T-cell (primary cell): ENCODE data around the gene SCARB1. TPM values are rescaled to one million over a fixed set of nuclear protein-coding genes. Genes with fewer than 3 reads are reported as not detected.
"Not testable (repeated sequence)": the region's sequence is repeated elsewhere in the genome, so short reads cannot be mapped to it uniquely, and the experiment has no call there.

Source experiments
- ATAC-seq, 4 experiments: fragments of 200-7000 bp in 3 of 4; fragments of 150-1000 bp in 1 of 4; cut with Tn5 transposase; replicated peaks in 1 of 4; 1 replicate in 3 of 4; 2 replicates in 1 of 4; pipeline ENCODE4 v1.10.0; 2021; ENCODE audit warnings: moderate library complexity in 3 of 4, mild to moderate bottlenecking in 2 of 4, moderate number of reproducible peaks in 1 of 4
- CTCF ChIA-PET, 2 donors: fragments of 300-600 bp; sonication (Branson Sonifier 250); formaldehyde crosslinking; loops; one replicate each; lab custom pipeline; 2022; ENCODE audit warnings: antibody characterized with exemption in 2 of 2; lab: Charles Lee
- POLR2A ChIA-PET, 2 donors: fragments of 300-600 bp; sonication (Branson Sonifier 250); formaldehyde crosslinking; loops; one replicate each; lab custom pipeline; 2022; ENCODE audit warnings: antibody characterized with exemption in 2 of 2; lab: Charles Lee
- DNase-seq, 35 experiments: peaks; one replicate each; pipeline versions ENCODE4 v3.0.0 to v3.0.0-alpha.2; 2013 to 2023
- H3K27ac ChIP-seq: one replicate; pipeline ENCODE4 v1.5.1; 2013; ENCODE audit warnings: low read length
- H3K27me3 ChIP-seq, 2 experiments: replicated peaks in 1 of 2; 1 replicate in 1 of 2; 2 replicates in 1 of 2; pipeline versions ENCODE4 v1.6.1 to v1.7.0; 2013; ENCODE audit warnings: low read length in 1 of 2, mixed read lengths in 1 of 2; ENCODE audit not compliant: control insufficient read depth in 2 of 2, insufficient read depth in 2 of 2; ENCODE audit errors: extremely low read depth in 1 of 2
- H3K36me3 ChIP-seq, 2 donors: 1 replicate in 1 of 2; 2 replicates in 1 of 2; pipeline versions ENCODE4 v1.6.1 to v1.7.0; 2013; ENCODE audit warnings: low read length in 1 of 2; ENCODE audit not compliant: control insufficient read depth in 2 of 2, insufficient read depth in 1 of 2; ENCODE audit errors: extremely low read depth in 1 of 2
- H3K4me1 ChIP-seq, 2 experiments: 1 replicate in 1 of 2; 2 replicates in 1 of 2; pipeline versions ENCODE4 v1.6.1 to v1.7.0; 2013; ENCODE audit warnings: low read length in 2 of 2, mixed read lengths in 1 of 2; ENCODE audit not compliant: insufficient read depth in 2 of 2, control insufficient read depth in 1 of 2; ENCODE audit errors: extremely low read depth in 1 of 2
- H3K4me3 ChIP-seq, 2 donors: 1 replicate in 1 of 2; 2 replicates in 1 of 2; pipeline versions ENCODE4 v1.5.1 to v1.7.0; 2013; ENCODE audit warnings: mild to moderate bottlenecking in 2 of 2, low read length in 1 of 2, moderate library complexity in 1 of 2; ENCODE audit not compliant: control insufficient read depth in 1 of 2; ENCODE audit errors: extremely low read depth in 1 of 2
- H3K9me3 ChIP-seq: 2 replicates; pipeline ENCODE4 v1.7.0; 2013
- H3K27ac Mint-ChIP-seq, 2 donors: one replicate each; pipeline ENCODE4 v1.8.0; 2020 to 2021; ENCODE audit warnings: mild to moderate bottlenecking in 2 of 2, mixed read lengths in 2 of 2
- H3K27me3 Mint-ChIP-seq, 2 donors: one replicate each; pipeline ENCODE4 v1.8.0; 2021 to 2022; ENCODE audit warnings: mixed read lengths in 2 of 2
- H3K36me3 Mint-ChIP-seq: one replicate; pipeline ENCODE4 v1.8.0; 2021; ENCODE audit warnings: mixed read lengths
- H3K4me1 Mint-ChIP-seq, 3 donors: one replicate each; pipeline ENCODE4 v1.8.0; 2020 to 2022; ENCODE audit warnings: mixed read lengths in 3 of 3, mild to moderate bottlenecking in 1 of 3
- H3K4me3 Mint-ChIP-seq, 3 donors: one replicate each; pipeline ENCODE4 v1.8.0; 2020 to 2022; ENCODE audit warnings: mild to moderate bottlenecking in 3 of 3, mixed read lengths in 3 of 3, moderate library complexity in 3 of 3
- H3K9me3 Mint-ChIP-seq, 3 donors: one replicate each; pipeline ENCODE4 v1.8.0; 2020 to 2022; ENCODE audit warnings: mixed read lengths in 3 of 3
- WGBS: methylation state at CpG from one replicate; pipeline ENCODE4 v1.1.5; 2013; ENCODE audit warnings: missing lambda C conversion rate; ENCODE audit not compliant: insufficient coverage; 5-methylcytosine and 5-hydroxymethylcytosine counted together
- total RNA-seq, 35 experiments: library from RNA in 6 of 35; stranded (reverse) in 6 of 35; fragments of 120-200 nt in 1 of 35; gene quantifications; one replicate each; pipeline versions ENCODE4 v1.2.1 to v1.2.4 and lab custom pipeline; 2013 to 2026

SCARB1 gene
- total RNA-seq, 5 donors from 2014 or later (not counting 1 experiment from before 2014, with no cell fraction given): 3.1 to 5.6 (median 4.5) TPM

GRCh38 chr12:124883263-124884130 lies 19.8 kb upstream of the SCARB1 start:
- ATAC-seq: no peak
- CTCF ChIA-PET: no interaction called here

GRCh38 chr12:124881123-124881522 lies 17.5 kb upstream of the SCARB1 start:
- Histone ChIP-seq H3K4me1 (peaks cover 0 to 9% of the 10 kb centered on the region in 2 experiments), H3K9me3 (no peaks in the 10 kb centered on the region), H3K27me3 (peaks cover 0 to 11% of the 10 kb centered on the region in 2 experiments), H3K4me3 (no peak overlapping the region), H3K36me3 (no peaks in the 10 kb centered on the region), H3K27ac (no peak overlapping the region)
- H3K4me3 Mint-ChIP-seq: peak overlapping the region in 1 of 3 donors; percentile 17
- no peak overlapping the region for H3K27ac Mint-ChIP-seq
- CTCF ChIA-PET: interaction anchor here in 1 of 2 donors (0.7 kb wide), 1 partner anchor 25 kb away, joined by 4 read pairs; no protein-coding TSS in a partner anchor
- no peaks in the 10 kb centered on the region for H3K36me3 Mint-ChIP-seq
- DNase-seq (peak in 1 of 35 experiments; percentile 7), ATAC-seq (peak in 1 of 4 experiments; percentile 42)
- 28% methylated on average over 10 of the region's 10 CpGs for WGBS
- H3K27me3 Mint-ChIP-seq: peaks cover 0 to 2% of the 10 kb centered on the region in 2 donors
- peaks cover 12 to 23% (median 15%) of the 10 kb centered on the region in 3 donors for H3K4me1 Mint-ChIP-seq
- H3K9me3 Mint-ChIP-seq: no peaks in the 10 kb centered on the region
- POLR2A ChIA-PET: no interaction called here

More at GRCh38 chr12:124883263-124884130, 19.8 kb upstream of the SCARB1 start:
- DNase-seq: no peak
- H3K36me3 ChIP-seq: no peaks in the 10 kb centered on the region
- Mint-ChIP-seq H3K4me3 (no peak overlapping the region), H3K9me3 (no peaks in the 10 kb centered on the region), H3K27me3 (peaks cover 0 to 2% of the 10 kb centered on the region in 2 donors), H3K4me1 (peaks cover 12 to 23% (median 15%) of the 10 kb centered on the region in 3 donors), H3K36me3 (no peaks in the 10 kb centered on the region), H3K27ac (no peak overlapping the region)
- peaks cover 0 to 9% of the 10 kb centered on the region in 2 experiments for H3K4me1 ChIP-seq
- H3K27ac ChIP-seq: no peak overlapping the region
- peaks cover 0 to 7% of the 10 kb centered on the region in 2 experiments for H3K27me3 ChIP-seq
- POLR2A ChIA-PET: no interaction called here
- H3K9me3 ChIP-seq: no peaks in the 10 kb centered on the region
- WGBS: 82% methylated on average over 4 of the region's 10 CpGs
- no peak overlapping the region for H3K4me3 ChIP-seq

GRCh38 chr12:124880335-124880734 lies 16.7 kb upstream of the SCARB1 start:
- peaks cover 12 to 23% (median 15%) of the 10 kb centered on the region in 3 donors for H3K4me1 Mint-ChIP-seq
- H3K4me3 Mint-ChIP-seq, H3K4me1 ChIP-seq, ATAC-seq, POLR2A ChIA-PET, H3K27ac Mint-ChIP-seq, H3K27ac ChIP-seq, H3K36me3 Mint-ChIP-seq, DNase-seq, H3K4me3 ChIP-seq, H3K9me3 Mint-ChIP-seq, H3K36me3 ChIP-seq, H3K27me3 Mint-ChIP-seq, H3K9me3 ChIP-seq: not testable (repeated sequence)
- H3K27me3 ChIP-seq: peaks cover 0 to 15% of the 10 kb centered on the region in 2 experiments
- 77% methylated on average over 7 of the region's 11 CpGs for WGBS
- CTCF ChIA-PET: interaction anchor here in 1 of 2 donors (0.7 kb wide), 3 partner anchors 34 to 54 kb away, joined by 3 to 4 read pairs (median 4); partner anchors contain the start of gene UBC

GRCh38 chr12:124878795-124879516 lies 15.3 kb upstream of the SCARB1 start:
- WGBS: 89% methylated on average over 14 of the region's 18 CpGs
- Mint-ChIP-seq H3K4me1 (peaks cover 7 to 16% (median 15%) of the 10 kb centered on the region in 3 donors), H3K36me3 (no peaks in the 10 kb centered on the region), H3K27me3 (peaks cover 0 to 3% of the 10 kb centered on the region in 2 donors), H3K4me3 (peak overlapping the region in 1 of 3 donors; percentile 27), H3K9me3 (no peaks in the 10 kb centered on the region), H3K27ac (no peak overlapping the region)
- H3K27me3 ChIP-seq: peaks cover 0 to 19% of the 10 kb centered on the region in 2 experiments
- DNase-seq: no peak
- no peak overlapping the region for H3K27ac ChIP-seq
- no peak overlapping the region for H3K4me3 ChIP-seq
- peaks cover 0 to 9% of the 10 kb centered on the region in 2 experiments for H3K4me1 ChIP-seq
- POLR2A ChIA-PET: no interaction called here
- H3K36me3 ChIP-seq: no peaks in the 10 kb centered on the region
- no peak for ATAC-seq
- no peaks in the 10 kb centered on the region for H3K9me3 ChIP-seq
- CTCF ChIA-PET: no interaction called here

GRCh38 chr12:124877423-124877822 lies 13.8 kb upstream of the SCARB1 start:
- Mint-ChIP-seq H3K9me3 (no peaks in the 10 kb centered on the region), H3K4me3 (no peak overlapping the region), H3K4me1 (peaks cover 7 to 12% (median 9%) of the 10 kb centered on the region in 3 donors), H3K27ac (no peak overlapping the region), H3K27me3 (peaks cover 0 to 3% of the 10 kb centered on the region in 2 donors), H3K36me3 (no peaks in the 10 kb centered on the region)
- Histone ChIP-seq H3K4me1 (peaks cover 0 to 9% of the 10 kb centered on the region in 2 experiments), H3K9me3 (no peaks in the 10 kb centered on the region), H3K27me3 (peaks cover 0 to 24% of the 10 kb centered on the region in 2 experiments), H3K36me3 (no peaks in the 10 kb centered on the region), H3K4me3 (no peak overlapping the region), H3K27ac (no peak overlapping the region)
- CTCF ChIA-PET: no interaction called here
- no peak for ATAC-seq
- WGBS: 78% methylated on average over 1 of the region's 3 CpGs
- DNase-seq: no peak
- POLR2A ChIA-PET: no interaction called here

- Histone ChIP-seq H3K27me3 (peaks cover 0 to 30% of the 10 kb centered on the region in 2 experiments), H3K4me1 (peaks cover 0 to 5% of the 10 kb centered on the region in 2 experiments), H3K9me3 (no peaks in the 10 kb centered on the region), H3K36me3 (no peaks in the 10 kb centered on the region), H3K4me3 (no peak overlapping the region), H3K27ac (no peak overlapping the region)
- 80% methylated on average over 1 of the region's 2 CpGs for WGBS
- DNase-seq: no peak
- no peak overlapping the region for H3K27ac Mint-ChIP-seq
- H3K27me3 Mint-ChIP-seq: peaks cover 3% of the 10 kb centered on the region in 2 donors
- peaks cover 4 to 5% (median 5%) of the 10 kb centered on the region in 3 donors for H3K4me1 Mint-ChIP-seq
- no peak for ATAC-seq
- ChIA-PET POLR2A (no interaction called here), CTCF (no interaction called here)
- H3K9me3 Mint-ChIP-seq: no peaks in the 10 kb centered on the region
- H3K4me3 Mint-ChIP-seq: no peak overlapping the region
- H3K36me3 Mint-ChIP-seq: no peaks in the 10 kb centered on the region
These were observed 12.5 kb upstream of the SCARB1 start for GRCh38 chr12:124876171-124876570.
